ENCODE measurements around the gene FBN2.

FBN2 gene

GRCh38 chr5:128477944-128478343 lies 60.1 kb downstream of the FBN2 start:
- Histone ChIP-seq H3K27me3 (ENCODE audit: control insufficient read depth in 3 of 3, insufficient read depth in 3 of 3, low read depth in 1 of 3, low read length in 3 of 3) (no peaks in the 10 kb centered on the region), H3K4me1 (ENCODE audit: control insufficient read depth in 2 of 2, insufficient read depth in 1 of 2, low read depth in 1 of 2, low read length in 2 of 2) (peaks cover 0 to 2% of the 10 kb centered on the region in 2 donors), H3K36me3 (replicated peaks in 1 of 2; ENCODE audit: control insufficient read depth in 2 of 2, insufficient read depth in 2 of 2, low read length in 2 of 2) (peaks cover 0 to 7% of the 10 kb centered on the region in 2 donors), H3K18ac (ENCODE audit: low read length) (no peak overlapping the region), H2AK5ac (ENCODE audit: low read depth, low read length) (no peak overlapping the region), H2BK12ac (ENCODE audit: low read length) (no peak overlapping the region), H4K8ac (ENCODE audit: low read depth, low read length) (no peak overlapping the region), H2BK15ac (ENCODE audit: low read length) (no peak overlapping the region), H2BK5ac (ENCODE audit: low read length) (no peak overlapping the region), H4K91ac (ENCODE audit: low read depth, low read length, poor library complexity) (no peak overlapping the region), H3K4me3 (ENCODE audit: low read length in 2 of 2) (no peak overlapping the region), H3K4me2 (ENCODE audit: insufficient read depth, low read length, poor library complexity, severe bottlenecking) (no peak overlapping the region), H3K4ac (ENCODE audit: low read length) (no peak overlapping the region), H2AFZ (ENCODE audit: low read length) (no peak overlapping the region), H3K9ac (ENCODE audit: low read depth, low read length, poor library complexity) (no peak overlapping the region), H3K23ac (ENCODE audit: low read depth, low read length, poor library complexity) (no peak overlapping the region), H3K14ac (ENCODE audit: low read length) (no peak overlapping the region), H3K9me3 (replicated peaks in 1 of 2; ENCODE audit: control insufficient read depth in 2 of 2, insufficient read depth in 1 of 2, low read depth in 1 of 2, low read length in 2 of 2) (no peaks in the 10 kb centered on the region), H3K79me1 (ENCODE audit: low read depth, low read length) (no peaks in the 10 kb centered on the region), H3K27ac (replicated peaks; ENCODE audit: low read length) (no peak overlapping the region), H2BK120ac (ENCODE audit: low read depth, low read length) (no peak overlapping the region)
- no peak for DNase-seq (ENCODE audit: low spot score)
- no CpG with 5 or more reads among the region's 5 CpGs for WGBS, 2 donors (ENCODE audit: extremely low coverage in 2 of 2, insufficient read length in 2 of 2, insufficient replicate concordance in 1 of 2)

- no peak overlapping the region for H3K23ac ChIP-seq (ENCODE audit: low read depth, low read length, poor library complexity)
- no peak overlapping the region for H2BK120ac ChIP-seq (ENCODE audit: low read depth, low read length)
- H3K14ac ChIP-seq (ENCODE audit: low read length): no peak overlapping the region
- no peaks in the 10 kb centered on the region for H3K79me1 ChIP-seq (ENCODE audit: low read depth, low read length)
- no peak overlapping the region for H3K9ac ChIP-seq (ENCODE audit: low read depth, low read length, poor library complexity)
- no peak overlapping the region for H4K8ac ChIP-seq (ENCODE audit: low read depth, low read length)
- H2AFZ ChIP-seq (ENCODE audit: low read length): no peak overlapping the region
- H4K91ac ChIP-seq (ENCODE audit: low read depth, low read length, poor library complexity): no peak overlapping the region
- H3K18ac ChIP-seq (ENCODE audit: low read length): no peak overlapping the region
- no peak overlapping the region for H3K4me2 ChIP-seq (ENCODE audit: insufficient read depth, low read length, poor library complexity, severe bottlenecking)
- DNase-seq (ENCODE audit: low spot score): no peak
- H2BK15ac ChIP-seq (ENCODE audit: low read length): no peak overlapping the region
- no peak overlapping the region for H3K27ac ChIP-seq (replicated peaks; ENCODE audit: low read length)
- peaks cover 0 to 7% of the 10 kb centered on the region in 2 donors for H3K36me3 ChIP-seq (replicated peaks in 1 of 2; ENCODE audit: control insufficient read depth in 2 of 2, insufficient read depth in 2 of 2, low read length in 2 of 2)
- H2AK5ac ChIP-seq (ENCODE audit: low read depth, low read length): no peak overlapping the region
- no peak overlapping the region for H2BK5ac ChIP-seq (ENCODE audit: low read length)
- no CpG with 5 or more reads among the region's 3 CpGs for WGBS, 2 donors (ENCODE audit: extremely low coverage in 2 of 2, insufficient read length in 2 of 2, insufficient replicate concordance in 1 of 2)
- no peaks in the 10 kb centered on the region for H3K9me3 ChIP-seq (replicated peaks in 1 of 2; ENCODE audit: control insufficient read depth in 2 of 2, insufficient read depth in 1 of 2, low read depth in 1 of 2, low read length in 2 of 2)
- no peak overlapping the region for H3K4ac ChIP-seq (ENCODE audit: low read length)
- no peaks in the 10 kb centered on the region for H3K27me3 ChIP-seq (ENCODE audit: control insufficient read depth in 3 of 3, insufficient read depth in 3 of 3, low read depth in 1 of 3, low read length in 3 of 3)
- H3K4me1 ChIP-seq (ENCODE audit: control insufficient read depth in 2 of 2, insufficient read depth in 1 of 2, low read depth in 1 of 2, low read length in 2 of 2): peaks cover 0 to 2% of the 10 kb centered on the region in 2 donors
- no peak overlapping the region for H2BK12ac ChIP-seq (ENCODE audit: low read length)
- H3K4me3 ChIP-seq (ENCODE audit: low read length in 2 of 2): no peak overlapping the region
These were observed 62.4 kb downstream of the FBN2 start for GRCh38 chr5:128475693-128476092.

GRCh38 chr5:128472919-128473318 lies 65.1 kb downstream of the FBN2 start:
- H2AK5ac ChIP-seq (ENCODE audit: low read depth, low read length): no peak overlapping the region
- no peak overlapping the region for H3K4me3 ChIP-seq (ENCODE audit: low read length in 2 of 2)
- H4K8ac ChIP-seq (ENCODE audit: low read depth, low read length): no peak overlapping the region
- H3K27me3 ChIP-seq (ENCODE audit: control insufficient read depth in 3 of 3, insufficient read depth in 3 of 3, low read depth in 1 of 3, low read length in 3 of 3): no peaks in the 10 kb centered on the region
- DNase-seq (ENCODE audit: low spot score): no peak
- no peak overlapping the region for H3K9ac ChIP-seq (ENCODE audit: low read depth, low read length, poor library complexity)
- H2AFZ ChIP-seq (ENCODE audit: low read length): no peak overlapping the region
- no peak overlapping the region for H3K4me2 ChIP-seq (ENCODE audit: insufficient read depth, low read length, poor library complexity, severe bottlenecking)
- H3K23ac ChIP-seq (ENCODE audit: low read depth, low read length, poor library complexity): no peak overlapping the region
- H3K18ac ChIP-seq (ENCODE audit: low read length): no peak overlapping the region
- no peak overlapping the region for H4K91ac ChIP-seq (ENCODE audit: low read depth, low read length, poor library complexity)
- H3K27ac ChIP-seq (replicated peaks; ENCODE audit: low read length): no peak overlapping the region
- H2BK15ac ChIP-seq (ENCODE audit: low read length): no peak overlapping the region
- H2BK5ac ChIP-seq (ENCODE audit: low read length): no peak overlapping the region
- H2BK12ac ChIP-seq (ENCODE audit: low read length): no peak overlapping the region
- H3K14ac ChIP-seq (ENCODE audit: low read length): no peak overlapping the region
- H3K79me1 ChIP-seq (ENCODE audit: low read depth, low read length): no peaks in the 10 kb centered on the region
- peaks cover 0 to 5% of the 10 kb centered on the region in 2 donors for H3K4me1 ChIP-seq (ENCODE audit: control insufficient read depth in 2 of 2, insufficient read depth in 1 of 2, low read depth in 1 of 2, low read length in 2 of 2)
- no peak overlapping the region for H3K4ac ChIP-seq (ENCODE audit: low read length)
- peaks cover 0 to 3% of the 10 kb centered on the region in 2 donors for H3K9me3 ChIP-seq (replicated peaks in 1 of 2; ENCODE audit: control insufficient read depth in 2 of 2, insufficient read depth in 1 of 2, low read depth in 1 of 2, low read length in 2 of 2)
- H3K36me3 ChIP-seq (replicated peaks in 1 of 2; ENCODE audit: control insufficient read depth in 2 of 2, insufficient read depth in 2 of 2, low read length in 2 of 2): peaks cover 3 to 25% of the 10 kb centered on the region in 2 donors
- H2BK120ac ChIP-seq (ENCODE audit: low read depth, low read length): no peak overlapping the region
- no CpG with 5 or more reads among the region's 4 CpGs for WGBS, 2 donors (ENCODE audit: extremely low coverage in 2 of 2, insufficient read length in 2 of 2, insufficient replicate concordance in 1 of 2)

- Histone ChIP-seq H3K14ac (ENCODE audit: low read length) (no peak overlapping the region), H2BK12ac (ENCODE audit: low read length) (no peak overlapping the region), H2BK5ac (ENCODE audit: low read length) (no peak overlapping the region), H3K27me3 (ENCODE audit: control insufficient read depth in 3 of 3, insufficient read depth in 3 of 3, low read depth in 1 of 3, low read length in 3 of 3) (no peaks in the 10 kb centered on the region), H2AFZ (ENCODE audit: low read length) (no peak overlapping the region), H3K23ac (ENCODE audit: low read depth, low read length, poor library complexity) (no peak overlapping the region), H2AK5ac (ENCODE audit: low read depth, low read length) (no peak overlapping the region), H3K4me1 (ENCODE audit: control insufficient read depth in 2 of 2, insufficient read depth in 1 of 2, low read depth in 1 of 2, low read length in 2 of 2) (peaks cover 0 to 5% of the 10 kb centered on the region in 2 donors), H4K8ac (ENCODE audit: low read depth, low read length) (no peak overlapping the region), H3K9me3 (replicated peaks in 1 of 2; ENCODE audit: control insufficient read depth in 2 of 2, insufficient read depth in 1 of 2, low read depth in 1 of 2, low read length in 2 of 2) (peaks cover 0 to 3% of the 10 kb centered on the region in 2 donors), H3K36me3 (replicated peaks in 1 of 2; ENCODE audit: control insufficient read depth in 2 of 2, insufficient read depth in 2 of 2, low read length in 2 of 2) (peaks cover 3 to 25% of the 10 kb centered on the region in 2 donors), H2BK120ac (ENCODE audit: low read depth, low read length) (no peak overlapping the region), H3K4me3 (ENCODE audit: low read length in 2 of 2) (no peak overlapping the region), H3K4ac (ENCODE audit: low read length) (no peak overlapping the region), H3K27ac (replicated peaks; ENCODE audit: low read length) (no peak overlapping the region), H3K9ac (ENCODE audit: low read depth, low read length, poor library complexity) (no peak overlapping the region), H2BK15ac (ENCODE audit: low read length) (no peak overlapping the region), H3K4me2 (ENCODE audit: insufficient read depth, low read length, poor library complexity, severe bottlenecking) (no peak overlapping the region), H4K91ac (ENCODE audit: low read depth, low read length, poor library complexity) (no peak overlapping the region), H3K18ac (ENCODE audit: low read length) (no peak overlapping the region), H3K79me1 (ENCODE audit: low read depth, low read length) (no peaks in the 10 kb centered on the region)
- no peak for DNase-seq (ENCODE audit: low spot score)
- no CpG with 5 or more reads among the region's 2 CpGs for WGBS, 2 donors (ENCODE audit: extremely low coverage in 2 of 2, insufficient read length in 2 of 2, insufficient replicate concordance in 1 of 2)
These were observed 66.0 kb downstream of the FBN2 start for GRCh38 chr5:128472036-128472435.

All from neuronal stem cell (in vitro differentiated cells).